GM18951 (cell line): Measurements from ENCODE around the gene IRAK1.
A peak's percentile ranks its signal among the peaks of the same experiment; 100 is the strongest.
"Not testable (repeated sequence)": the region's sequence is repeated elsewhere in the genome, so short reads cannot be mapped to it uniquely, and the experiment has no call there.

ENCODE experiments used
- POLR2A ChIP-seq: IDR thresholded peaks from 4 replicates; pipeline ENCODE4 v1.6.1; 2011; ENCODE audit warnings: mild to moderate bottlenecking; ENCODE audit not compliant: insufficient read length, insufficient read depth; ENCODE audit errors: extremely low read depth
- in situ Hi-C: fragments of 300-500 bp; cut with MboI; formaldehyde crosslinking; loops from one replicate; pipeline ENCODE4 v1.12.0; 2022; ENCODE audit warnings: low sequenced_read_pairs, mixed read lengths, inconsistent platforms; ENCODE audit not compliant: unreplicated experiment

Gene IRAK1

GRCh38 chrX:154011376-154012335, 8.0 kb downstream of the IRAK1 start:
- in situ Hi-C loops, result loop anchor here (25.0 kb wide), 1 partner anchor 526 kb away; the partner anchor contains the start of genes G6PD and IKBKG
- TF ChIP-seq POLR2A, result no peak

GRCh38 chrX:154010330-154011087, 9.2 kb downstream of the IRAK1 start:
- in situ Hi-C loops, result loop anchor here (25.0 kb wide), 1 partner anchor 527 kb away; the partner anchor contains the start of genes G6PD and IKBKG
- TF ChIP-seq POLR2A, result no peak

GRCh38 chrX:154008521-154008920, 11.2 kb downstream of the IRAK1 start:
- in situ Hi-C loops, result loop anchor here (25.0 kb wide), 1 partner anchor 529 kb away; the partner anchor contains the start of genes G6PD and IKBKG
- no peak for TF ChIP-seq POLR2A

- TF ChIP-seq POLR2A, result no peak
- in situ Hi-C loops, result loop anchor here (25.0 kb wide), 1 partner anchor 530 kb away; the partner anchor contains the start of genes G6PD and IKBKG
These were observed 12.8 kb downstream of the IRAK1 start for GRCh38 chrX:154006947-154007346.

- in situ Hi-C loops, result loop anchor here (25.0 kb wide), 1 partner anchor 533 kb away; the partner anchor contains the start of genes G6PD and IKBKG
These were observed 15.4 kb downstream of the IRAK1 start for GRCh38 chrX:154004315-154004714.

GRCh38 chrX:154002215-154002719, 17.4 kb downstream of the IRAK1 start:
- in situ Hi-C loops, result loop anchor here (25.0 kb wide), 1 partner anchor 535 kb away; the partner anchor contains the start of genes G6PD and IKBKG
- TF ChIP-seq POLR2A, result peak; percentile 50

More at GRCh38 chrX:154004315-154004714, 15.4 kb downstream of the IRAK1 start:
- no peak for TF ChIP-seq POLR2A

- in situ Hi-C loops, result loop anchor here (25.0 kb wide), 1 partner anchor 537 kb away; the partner anchor contains the start of genes G6PD and IKBKG
- TF ChIP-seq POLR2A, result no peak
These were observed 19.7 kb downstream of the IRAK1 start for GRCh38 chrX:154000051-154000450.

- TF ChIP-seq POLR2A, result no peak
- in situ Hi-C loops, result loop anchor here (25.0 kb wide), 1 partner anchor 538 kb away; the partner anchor contains the start of genes G6PD and IKBKG
These were observed 20.2 kb downstream of the IRAK1 start for GRCh38 chrX:153999359-154000037.

- TF ChIP-seq POLR2A, result no peak
- in situ Hi-C loops, result no loop called here
These were observed 24.2 kb downstream of the IRAK1 start for GRCh38 chrX:153995504-153995903.

GRCh38 chrX:153994398-153994797, 25.3 kb downstream of the IRAK1 start:
- in situ Hi-C loops, result not testable (repeated sequence)

GRCh38 chrX:153993978-153994377, 25.7 kb downstream of the IRAK1 start:
- TF ChIP-seq POLR2A, result no peak
- in situ Hi-C loops, result no loop called here

GRCh38 chrX:153993079-153993478, 26.6 kb downstream of the IRAK1 start:
- no peak for TF ChIP-seq POLR2A
- in situ Hi-C loops, result no loop called here
